C4-2B (cell line): ENCODE data around the gene UNC5C.

ENCODE experiments used
- CTCF ChIP-seq: fragments of 450-650 bp; conservative IDR thresholded peaks from 2 replicates; pipeline ENCODE4 v1.5.1; 2017; ENCODE audit warnings: mild to moderate bottlenecking
- ZFX ChIP-seq: fragments of 450-650 bp; IDR thresholded peaks from 2 replicates; pipeline ENCODE4 v1.6.1; 2017

DNA sequence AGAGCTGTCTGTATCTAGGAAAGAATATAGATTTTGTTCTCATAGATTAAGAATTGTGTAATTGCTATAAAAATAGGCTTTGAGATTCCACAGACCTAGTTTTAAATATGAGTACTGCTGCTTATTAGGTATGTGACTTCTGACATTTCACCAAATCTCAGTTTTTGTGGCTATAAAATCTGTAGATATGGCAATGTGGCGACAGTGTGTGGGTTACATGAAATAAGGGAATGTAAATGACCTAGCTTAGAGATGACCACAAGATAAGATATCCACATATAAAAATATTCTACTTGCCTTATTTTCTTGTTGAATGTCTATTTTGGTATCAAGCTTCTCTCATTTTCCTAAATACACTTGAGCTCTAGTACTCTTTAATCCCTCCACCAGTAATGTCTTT is 193.8 kb downstream of the UNC5C start:
- TF ChIP-seq CTCF (no peak), ZFX (no peak)
